NCI-H345 treated with DMSO at 0.1 percent for 48 hours (cell line): Measurements from ENCODE around the gene CFAP97D1.
"Not testable (repeated sequence)": the region's sequence is repeated elsewhere in the genome, so short reads cannot be mapped to it uniquely, and the experiment has no call there.

Experiments used
- DNase-seq: peaks from one replicate; lab custom pipeline; 2025; ENCODE audit not compliant: unreplicated experiment; lab: John Stamatoyannopoulos, UW

The CFAP97D1 gene

DNA sequence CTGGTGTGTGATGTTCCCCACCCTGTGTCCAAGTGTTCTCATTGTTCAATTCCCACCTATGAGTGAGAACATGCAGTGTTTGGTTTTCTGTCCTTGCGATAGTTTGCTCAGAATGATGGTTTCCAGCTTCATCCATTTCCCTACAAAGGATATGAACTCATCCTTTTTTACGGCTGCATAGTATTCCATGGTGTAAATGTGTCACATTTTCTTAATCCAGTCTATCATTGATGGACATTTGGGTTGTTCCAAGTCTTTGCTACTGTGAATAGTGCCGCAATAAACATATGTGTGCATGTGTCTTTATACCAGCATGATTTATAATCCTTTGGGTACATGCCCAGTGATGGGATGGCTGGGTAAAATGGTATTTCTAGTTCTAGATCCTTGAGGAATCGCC, 12.4 kb downstream of the CFAP97D1 start:
- DNase-seq, result not testable (repeated sequence)

- not testable (repeated sequence) for DNase-seq
These were observed 17.8 kb downstream of the CFAP97D1 start for GRCh38 chr17:43798024-43798423.

DNA sequence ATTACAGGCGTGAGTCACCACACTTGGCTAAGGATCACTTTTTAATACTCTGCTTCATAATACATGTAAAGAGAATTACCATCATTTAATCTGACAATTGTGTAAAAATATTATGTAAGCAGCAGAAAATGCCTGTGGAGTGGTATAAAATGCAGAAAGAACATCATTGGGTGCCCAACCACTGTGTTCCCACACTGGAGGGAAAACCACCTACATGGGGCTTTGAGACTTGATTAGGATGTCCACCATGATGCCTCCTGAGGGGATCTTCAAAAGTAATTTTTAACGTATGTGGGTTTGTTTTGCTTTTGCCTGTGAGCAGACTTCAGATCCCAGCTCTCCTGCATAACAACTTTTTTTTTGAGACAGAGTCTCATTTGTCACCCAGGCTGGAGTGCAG, 18.8 kb downstream of the CFAP97D1 start:
- DNase-seq, result no peak

DNA sequence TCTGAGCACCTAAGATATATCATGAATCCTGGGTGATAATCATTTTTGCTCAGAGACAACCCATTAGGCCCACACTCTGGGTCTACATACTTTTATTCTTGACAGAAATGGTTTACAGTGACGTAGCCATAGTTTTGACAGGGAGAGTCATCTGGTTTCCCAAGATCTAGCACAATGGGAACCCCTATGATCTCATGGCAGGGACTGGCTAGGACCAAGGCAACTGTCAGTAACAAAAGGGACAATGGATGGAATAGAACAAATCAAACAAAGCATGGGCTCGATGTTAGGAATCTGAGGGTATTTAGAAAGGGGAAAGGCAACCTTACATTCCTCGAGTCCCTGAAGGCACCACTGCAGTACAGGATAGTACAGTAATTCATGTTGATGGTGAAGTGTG, 20.5 kb downstream of the CFAP97D1 start:
- DNase-seq, result no peak

GRCh38 chr17:43801844-43802243, 21.6 kb downstream of the CFAP97D1 start:
- no peak for DNase-seq

GRCh38 chr17:43803758-43804157, 23.5 kb downstream of the CFAP97D1 start:
- no peak for DNase-seq

- no peak for DNase-seq
These were observed 24.9 kb downstream of the CFAP97D1 start for GRCh38 chr17:43805117-43805516.

DNA sequence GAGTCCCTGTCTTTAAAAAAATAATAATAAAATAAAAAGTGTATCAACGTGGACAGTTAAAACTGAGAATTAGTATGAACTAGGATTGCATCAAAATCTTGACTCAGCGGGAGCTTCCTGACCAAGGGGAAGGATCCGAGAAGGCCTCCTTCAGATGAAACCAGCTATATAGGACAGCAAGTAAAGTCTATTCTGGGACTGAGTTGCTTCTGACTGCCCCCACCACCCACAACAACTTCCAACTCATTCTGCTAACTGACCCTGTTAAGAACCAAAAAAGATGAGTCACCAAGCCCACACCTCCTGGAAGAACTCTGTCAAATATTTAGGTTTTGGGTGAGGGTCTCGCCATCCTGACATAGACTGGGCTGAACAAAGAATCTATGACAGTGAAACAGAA, 27.8 kb downstream of the CFAP97D1 start:
- DNase-seq, result no peak

DNA sequence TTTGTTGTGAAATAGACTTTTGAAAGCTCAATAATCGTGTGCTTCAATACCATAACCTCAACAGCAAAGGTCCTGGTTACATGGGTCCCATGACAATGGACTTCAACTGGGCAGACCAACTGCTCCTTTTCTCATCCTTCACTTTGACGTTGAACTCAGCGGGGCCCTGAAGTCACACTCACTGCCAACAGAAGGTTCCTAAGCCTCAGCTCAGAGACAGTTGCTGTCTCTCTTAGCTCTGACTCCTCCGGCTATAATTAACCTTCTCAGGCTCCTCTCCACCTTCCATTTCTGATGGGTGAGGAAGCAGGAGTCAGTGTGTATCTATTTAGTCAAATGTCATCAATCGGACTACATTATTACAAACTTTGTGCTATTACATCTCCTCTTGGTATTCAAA, 28.9 kb downstream of the CFAP97D1 start:
- no peak for DNase-seq

GRCh38 chr17:43810226-43810715, 30.0 kb downstream of the CFAP97D1 start:
- DNase-seq, result no peak

GRCh38 chr17:43810823-43811222, 30.6 kb downstream of the CFAP97D1 start:
- DNase-seq, result no peak

GRCh38 chr17:43812396-43813265, 32.4 kb downstream of the CFAP97D1 start:
- no peak for DNase-seq

- no peak for DNase-seq
These were observed 33.2 kb downstream of the CFAP97D1 start for GRCh38 chr17:43813386-43813785.

GRCh38 chr17:43814026-43814425, 33.8 kb downstream of the CFAP97D1 start:
- DNase-seq, result no peak

DNA sequence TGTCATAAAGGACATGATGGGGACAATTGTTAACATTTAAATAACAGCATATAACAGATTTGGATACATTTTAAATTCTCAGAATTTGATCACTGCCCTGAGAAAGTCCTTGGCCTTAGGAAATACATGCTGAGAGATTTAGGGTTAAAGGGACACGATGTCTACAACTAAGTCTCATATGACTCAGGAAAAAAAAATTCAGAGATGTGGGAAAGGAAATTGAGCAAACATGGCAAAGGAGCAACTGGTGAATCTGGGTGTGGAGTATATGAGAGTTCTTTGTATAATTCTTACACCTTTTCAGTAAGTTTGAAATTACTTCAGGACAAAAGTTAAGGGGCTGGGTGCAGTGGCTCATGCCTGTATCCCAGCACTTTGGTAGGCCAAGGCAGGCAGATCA, 34.5 kb downstream of the CFAP97D1 start:
- DNase-seq, result no peak

- no peak for DNase-seq
These were observed 36.4 kb downstream of the CFAP97D1 start for GRCh38 chr17:43816336-43817320.

DNA sequence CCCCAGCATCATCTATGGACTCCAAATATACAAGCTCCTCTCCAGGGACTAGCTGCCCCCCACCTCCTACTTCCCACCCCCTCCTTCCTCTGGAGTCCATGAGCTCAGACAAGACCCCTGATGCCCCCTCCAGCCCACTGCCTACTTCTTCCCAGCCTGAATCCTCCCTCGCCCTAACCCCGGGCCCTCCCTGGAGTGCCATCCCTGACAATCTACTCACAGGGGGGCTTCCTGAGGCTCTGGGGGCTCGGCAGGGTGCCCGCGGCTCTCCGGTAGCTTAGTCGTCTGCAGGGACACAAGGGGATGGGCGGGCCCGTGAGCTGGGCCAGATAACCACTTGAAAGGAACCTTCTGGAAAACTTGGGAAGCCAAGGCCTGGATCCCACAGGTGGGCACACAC, 37.6 kb downstream of the CFAP97D1 start:
- no peak for DNase-seq

GRCh38 chr17:43818966-43819365, 38.7 kb downstream of the CFAP97D1 start:
- DNase-seq, result no peak

DNA sequence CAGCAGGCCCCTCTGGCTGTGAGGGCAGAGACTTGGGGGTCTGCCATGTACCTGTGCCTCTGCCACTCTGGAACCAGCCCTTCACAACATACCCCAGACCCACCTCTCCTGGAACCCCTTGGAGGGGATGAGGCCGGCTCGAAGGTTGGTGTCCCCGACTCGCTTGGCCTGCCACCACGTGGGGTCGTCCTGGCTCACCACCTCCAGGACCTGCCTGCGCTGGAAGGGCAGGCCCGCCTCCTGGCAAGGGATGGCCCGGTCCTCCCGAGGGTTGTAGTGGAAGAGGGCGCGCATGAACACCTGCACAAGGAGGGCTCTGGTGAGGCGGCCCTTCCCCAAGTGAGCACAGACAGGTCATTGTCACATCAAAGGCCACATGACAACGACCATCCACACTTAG, 40.5 kb downstream of the CFAP97D1 start:
- no peak for DNase-seq

DNA sequence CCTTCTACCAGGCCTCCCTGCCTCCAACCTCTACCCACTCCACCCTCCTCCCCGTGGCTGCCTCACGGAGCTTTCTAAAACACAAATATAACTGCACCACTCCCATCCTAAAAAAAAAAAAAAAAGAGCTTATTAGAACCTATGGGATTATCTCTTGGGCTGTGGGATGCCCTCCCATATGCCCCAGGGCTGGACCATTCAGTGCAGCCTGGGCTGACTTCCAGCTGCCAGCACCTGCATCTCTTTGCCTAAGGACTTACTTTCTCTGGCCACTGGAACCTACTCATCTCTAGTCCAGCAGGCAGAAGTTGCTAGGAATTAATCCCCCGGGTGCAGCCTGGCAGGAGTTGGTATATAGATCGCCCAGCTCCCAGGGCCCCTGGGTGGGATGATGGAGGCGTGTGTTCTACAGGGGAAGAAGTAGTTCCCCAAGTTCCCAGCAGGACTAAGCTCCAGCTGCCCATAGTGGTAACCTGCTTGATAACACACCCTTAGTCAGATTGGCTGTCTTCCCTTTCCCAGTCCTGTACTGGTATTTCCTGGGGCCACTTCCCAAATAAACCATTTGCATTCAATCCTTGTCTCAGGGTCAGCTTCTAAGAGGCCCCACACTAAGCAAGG, 42.4 kb downstream of the CFAP97D1 start:
- no peak for DNase-seq
